HG02798 (cell line): ENCODE results near the gene TARP.

Source experiments
- ATAC-seq: cut with Tn5 transposase; IDR thresholded peaks from one replicate; pipeline ENCODE4 v1.9.1; 2021; ENCODE audit warnings: mild to moderate bottlenecking; ENCODE audit not compliant: unreplicated experiment, poor library complexity

Gene TARP

GRCh38 chr7:38273286-38273995 is at the start of gene TARP:
TSS of gene TARP (minus strand) at chr7:38273636.
- no peak for ATAC-seq

GRCh38 chr7:38323156-38323555 is 49.7 kb upstream of the TARP start:
- ATAC-seq = no peak

GRCh38 chr7:38322461-38322860 is 49.0 kb upstream of the TARP start:
- no peak for ATAC-seq

GRCh38 chr7:38321967-38322366 is 48.5 kb upstream of the TARP start:
- no peak for ATAC-seq

- no peak for ATAC-seq
Measured at GRCh38 chr7:38321515-38321944, 48.1 kb upstream of the TARP start.

- ATAC-seq = no peak
Measured at GRCh38 chr7:38321050-38321449, 47.6 kb upstream of the TARP start.

GRCh38 chr7:38319873-38320272 is 46.4 kb upstream of the TARP start:
- no peak for ATAC-seq

GRCh38 chr7:38318803-38319416 is 45.5 kb upstream of the TARP start:
- ATAC-seq = peak; percentile 75

- no peak for ATAC-seq
Measured at GRCh38 chr7:38318241-38318640, 44.8 kb upstream of the TARP start.

GRCh38 chr7:38317515-38317914 is 44.1 kb upstream of the TARP start:
- no peak for ATAC-seq

- no peak for ATAC-seq
Measured at GRCh38 chr7:38316733-38317360, 43.4 kb upstream of the TARP start.

GRCh38 chr7:38315410-38315809 is 42.0 kb upstream of the TARP start:
- no peak for ATAC-seq

GRCh38 chr7:38312821-38313220 is 39.4 kb upstream of the TARP start:
- ATAC-seq = no peak

GRCh38 chr7:38311329-38311937 is 38.0 kb upstream of the TARP start:
- peak; percentile 80 for ATAC-seq

- ATAC-seq = no peak
Measured at GRCh38 chr7:38310591-38311101, 37.2 kb upstream of the TARP start.

GRCh38 chr7:38309555-38309954 is 36.1 kb upstream of the TARP start:
- no peak for ATAC-seq

GRCh38 chr7:38308140-38308539 is 34.7 kb upstream of the TARP start:
- ATAC-seq = no peak

- no peak for ATAC-seq
Measured at GRCh38 chr7:38307640-38308039, 34.2 kb upstream of the TARP start.

GRCh38 chr7:38306914-38307313 is 33.5 kb upstream of the TARP start:
- no peak for ATAC-seq

GRCh38 chr7:38306171-38306570 is 32.7 kb upstream of the TARP start:
- ATAC-seq = no peak

- no peak for ATAC-seq
Measured at GRCh38 chr7:38303866-38304265, 30.4 kb upstream of the TARP start.
